Transverse colon (tissue), 4 donors: ENCODE measurements around the gene ARHGAP32. TPM values are rescaled to one million over a fixed set of nuclear protein-coding genes. Genes with fewer than 3 reads are reported as not detected.

Experiments used
- DNase-seq: peaks from one replicate; pipeline ENCODE4 v3.0.0-alpha.2; 2019
- H3K27ac ChIP-seq, 4 donors: fragments of 200-600 bp; sonication (generic); 2 replicates each; pipeline ENCODE4 v1.5.1; 2016 to 2018; ENCODE audit warnings: inconsistent platforms in 4 of 4
- H3K27me3 ChIP-seq: fragments of 200-600 bp; sonication (generic); 2 replicates; pipeline ENCODE4 v1.5.1; 2017; ENCODE audit warnings: inconsistent platforms
- H3K36me3 ChIP-seq, 4 donors: fragments of 200-600 bp; sonication (generic); 2 replicates each; pipeline ENCODE4 v1.5.1; 2017 to 2019; ENCODE audit warnings: inconsistent platforms in 4 of 4
- H3K4me1 ChIP-seq, 4 donors: fragments of 200-600 bp; sonication (generic); 2 replicates each; pipeline ENCODE4 v1.5.1; 2017 to 2020; ENCODE audit warnings: inconsistent platforms in 4 of 4
- H3K4me3 ChIP-seq, 4 donors: fragments of 200-600 bp; sonication (generic); 1 replicate in 1 of 4; 2 replicates in 3 of 4; pipeline versions ENCODE4 v1.5.1 to v1.6.1; 2017 to 2019; ENCODE audit warnings: inconsistent platforms in 4 of 4
- H3K9me3 ChIP-seq, 2 donors: fragments of 200-600 bp; sonication (generic); 2 replicates each; pipeline ENCODE4 v1.5.1; 2017 to 2019; ENCODE audit warnings: inconsistent platforms in 2 of 2
- CTCF ChIP-seq, 5 experiments: fragments of 200-600 bp in 3 of 5; fragments of 450-650 bp in 2 of 5; sonication (generic) in 3 of 5; IDR thresholded peaks; 1 replicate in 2 of 5; 2 replicates in 3 of 5; pipeline ENCODE4 v1.5.1; 2016 to 2017; ENCODE audit warnings: antibody characterized with exemption in 5 of 5, inconsistent platforms in 3 of 5, mild to moderate bottlenecking in 2 of 5, moderate library complexity in 1 of 5
- EP300 ChIP-seq: sonication (generic); formaldehyde crosslinking; IDR thresholded peaks from one replicate; pipeline ENCODE4 v1.6.1; 2017; ENCODE audit warnings: antibody characterized with exemption, low read depth
- POLR2A ChIP-seq: fragments of 450-650 bp; IDR thresholded peaks from one replicate; pipeline ENCODE4 v1.6.1; 2016; ENCODE audit warnings: antibody characterized with exemption, mild to moderate bottlenecking, moderate library complexity
- POLR2AphosphoS5 ChIP-seq, 3 donors: sonication (generic); formaldehyde crosslinking; IDR thresholded peaks; one replicate each; pipeline ENCODE4 v1.6.1; 2016; ENCODE audit warnings: antibody characterized with exemption in 3 of 3
- WGBS, 2 donors: methylation state at CpG; one replicate each; pipeline ENCODE4 v1.1.5; 2018; ENCODE audit warnings: low coverage in 1 of 2; 5-methylcytosine and 5-hydroxymethylcytosine counted together
- in situ Hi-C, 4 donors: fragments of 200-750 bp; cut with MboI; loops; one replicate each; pipeline versions ENCODE4 v1.15.0 to v1.15.1; 2017; ENCODE audit warnings: low sequenced_read_pairs in 3 of 4, low pct_ligation_motif_present in 1 of 4, low pct_unique_long_range_greater_than_20kb in 1 of 4
- intact Hi-C: fragments of 100-400 bp; cut with DNase I; formaldehyde crosslinking; loops from one replicate; pipeline ENCODE4 v1.15.1; 2023; ENCODE audit warnings: low total_unique reads
- total RNA-seq, 4 donors: library from RNA; depleted of rRNA; stranded (reverse); fragments of >200 nt; gene quantifications; one replicate each; pipeline ENCODE4 v1.1.0, GENCODE V29; 2016

The ARHGAP32 gene
- total RNA-seq, 4 donors from 2014 or later = 66.9 to 86.9 (median 74.8) TPM

GRCh38 chr11:128948583-128948982, 243.5 kb downstream of the ARHGAP32 start:
- 64 to 74% methylated on average over 2 to 3 of the region's 3 CpGs for WGBS, 2 donors
- H3K27ac ChIP-seq = no peak overlapping the region
- no peak for DNase-seq
- no peaks in the 10 kb centered on the region for H3K36me3 ChIP-seq
- H3K27me3 ChIP-seq = no peaks in the 10 kb centered on the region
- H3K9me3 ChIP-seq = no peaks in the 10 kb centered on the region
- no peak overlapping the region for H3K4me3 ChIP-seq
- TF ChIP-seq POLR2AphosphoS5 (IDR thresholded peaks at IDR 0.05) = no peak
- no peak for TF ChIP-seq CTCF (IDR thresholded peaks at IDR 0.05)
- no peak for TF ChIP-seq EP300
- TF ChIP-seq POLR2A = no peak
- peaks cover 0 to 4% (median 0%) of the 10 kb centered on the region in 4 donors for H3K4me1 ChIP-seq
- in situ Hi-C loops (no loop called here), intact Hi-C loops (no loop called here)

- H3K27me3 ChIP-seq = no peaks in the 10 kb centered on the region
- intact Hi-C loops (no loop called here), in situ Hi-C loops (no loop called here)
- TF ChIP-seq POLR2A = no peak
- peaks cover 0 to 4% (median 0%) of the 10 kb centered on the region in 4 donors for H3K4me1 ChIP-seq
- 69 to 89% methylated on average over 2 of the region's 2 CpGs for WGBS, 2 donors
- no peak for DNase-seq
- no peak overlapping the region for H3K4me3 ChIP-seq
- H3K9me3 ChIP-seq = no peaks in the 10 kb centered on the region
- H3K27ac ChIP-seq = no peak overlapping the region
- H3K36me3 ChIP-seq = no peaks in the 10 kb centered on the region
These were observed 244.4 kb downstream of the ARHGAP32 start for GRCh38 chr11:128947773-128948172.

GRCh38 chr11:128946648-128947047, 245.5 kb downstream of the ARHGAP32 start:
- no peak for TF ChIP-seq CTCF (IDR thresholded peaks at IDR 0.05)
- TF ChIP-seq EP300 = no peak
- Histone ChIP-seq H3K27me3 (no peaks in the 10 kb centered on the region), H3K9me3 (no peaks in the 10 kb centered on the region), H3K4me3 (no peak overlapping the region), H3K27ac (no peak overlapping the region), H3K4me1 (peaks cover 0 to 4% (median 0%) of the 10 kb centered on the region in 4 donors), H3K36me3 (no peaks in the 10 kb centered on the region)
- intact Hi-C loops (no loop called here), in situ Hi-C loops (no loop called here)
- 33 to 52% methylated on average over 2 of the region's 2 CpGs for whole genome bisulfite sequencing, 2 donors
- DNase-seq = no peak

- intact Hi-C loops (no loop called here), in situ Hi-C loops (no loop called here)
- Histone ChIP-seq H3K9me3 (no peaks in the 10 kb centered on the region), H3K36me3 (no peaks in the 10 kb centered on the region), H3K4me3 (no peak overlapping the region), H3K27ac (no peak overlapping the region), H3K27me3 (no peaks in the 10 kb centered on the region), H3K4me1 (peaks cover 0 to 4% (median 0%) of the 10 kb centered on the region in 4 donors)
- WGBS, 2 donors = 86% methylated on average over 16 of the region's 16 CpGs; no CpG with 5 or more reads in 1 of the 2 donors
- no peak for DNase-seq
- no peak for TF ChIP-seq EP300
- TF ChIP-seq CTCF (IDR thresholded peaks at IDR 0.05) = no peak
- TF ChIP-seq POLR2AphosphoS5 (IDR thresholded peaks at IDR 0.05) = no peak
- TF ChIP-seq POLR2A = no peak
These were observed 248.6 kb downstream of the ARHGAP32 start for GRCh38 chr11:128943428-128943976.
